Peyer's patch (tissue), 4 donors: ENCODE measurements around the gene POLR3A.

ENCODE experiments used
- CTCF ChIP-seq, 6 experiments: fragments of 450-650 bp in 4 of 6; fragments of 200-600 bp in 2 of 6; sonication (generic) in 1 of 6; IDR thresholded peaks; one replicate each; pipeline ENCODE4 v1.5.1; 2017 to 2019; ENCODE audit warnings: antibody characterized with exemption in 6 of 6, mild to moderate bottlenecking in 3 of 6, moderate library complexity in 1 of 6
- POLR2A ChIP-seq, 2 donors: fragments of 450-650 bp; IDR thresholded peaks; one replicate each; pipeline ENCODE4 v1.5.1; 2017; ENCODE audit warnings: antibody characterized with exemption in 2 of 2, mild to moderate bottlenecking in 2 of 2, moderate library complexity in 2 of 2

GRCh38 chr10:78004215-78005026 is 24.9 kb downstream of the POLR3A start:
- TF ChIP-seq CTCF (IDR thresholded peaks at IDR 0.05) (no peak), POLR2A (IDR thresholded peaks at IDR 0.05) (no peak)
